HG03378 (cell line): ENCODE results near the gene HNRNPR.
"Not testable (repeated sequence)": the region's sequence is repeated elsewhere in the genome, so short reads cannot be mapped to it uniquely, and the experiment has no call there.

Experiments used
- ATAC-seq: cut with Tn5 transposase; IDR thresholded peaks from one replicate; pipeline ENCODE4 v1.9.1; 2021; ENCODE audit warnings: mild to moderate bottlenecking, moderate library complexity; ENCODE audit not compliant: unreplicated experiment

The HNRNPR gene

GRCh38 chr1:23257371-23257770 lies 86.7 kb downstream of the HNRNPR start:
- not testable (repeated sequence) for ATAC-seq
